Breast epithelium (tissue), 3 donors: Measurements from ENCODE around the gene INMT.

Experiments
- CTCF ChIP-seq, 3 donors: fragments of 450-650 bp; IDR thresholded peaks; one replicate each; pipeline ENCODE4 v1.5.1; 2016 to 2017; ENCODE audit warnings: antibody characterized with exemption in 3 of 3, mild to moderate bottlenecking in 3 of 3, moderate library complexity in 3 of 3
- POLR2A ChIP-seq: fragments of 450-650 bp; IDR thresholded peaks from one replicate; pipeline ENCODE4 v1.6.1; 2016; ENCODE audit warnings: antibody characterized with exemption, mild to moderate bottlenecking, moderate library complexity
- POLR2AphosphoS5 ChIP-seq, 3 donors: sonication (generic); formaldehyde crosslinking; IDR thresholded peaks; one replicate each; pipeline ENCODE4 v1.6.1; 2017; ENCODE audit warnings: antibody characterized with exemption in 3 of 3

- no peak for TF ChIP-seq POLR2AphosphoS5 (IDR thresholded peaks at IDR 0.05)
- no peak for TF ChIP-seq CTCF (IDR thresholded peaks at IDR 0.05)
- TF ChIP-seq POLR2A: no peak
These were observed 549 bp downstream of the INMT start for GRCh38 chr7:30752484-30752883.
